ENCODE data around the gene PRM3.

PRM3 gene

GRCh38 chr16:11252482-11252931 is 20.9 kb downstream of the PRM3 start:
- TF ChIP-seq CTCF (IDR thresholded peaks at IDR 0.05): no peak

GRCh38 chr16:11251525-11252481 is 21.6 kb downstream of the PRM3 start:
- no peak for TF ChIP-seq CTCF (IDR thresholded peaks at IDR 0.05)

- TF ChIP-seq CTCF (IDR thresholded peaks at IDR 0.05): no peak
Observed at GRCh38 chr16:11250786-11251524, 22.5 kb downstream of the PRM3 start.

GRCh38 chr16:11250091-11250785 is 23.2 kb downstream of the PRM3 start:
- TF ChIP-seq CTCF (IDR thresholded peaks at IDR 0.05): no peak

- no peak for TF ChIP-seq CTCF (IDR thresholded peaks at IDR 0.05)
Observed at GRCh38 chr16:11249233-11250061, 24.0 kb downstream of the PRM3 start.

GRCh38 chr16:11248133-11248532 is 25.3 kb downstream of the PRM3 start:
- no peak for TF ChIP-seq CTCF (IDR thresholded peaks at IDR 0.05)
